ENCODE data around the gene S100A14.

The S100A14 gene

DNA sequence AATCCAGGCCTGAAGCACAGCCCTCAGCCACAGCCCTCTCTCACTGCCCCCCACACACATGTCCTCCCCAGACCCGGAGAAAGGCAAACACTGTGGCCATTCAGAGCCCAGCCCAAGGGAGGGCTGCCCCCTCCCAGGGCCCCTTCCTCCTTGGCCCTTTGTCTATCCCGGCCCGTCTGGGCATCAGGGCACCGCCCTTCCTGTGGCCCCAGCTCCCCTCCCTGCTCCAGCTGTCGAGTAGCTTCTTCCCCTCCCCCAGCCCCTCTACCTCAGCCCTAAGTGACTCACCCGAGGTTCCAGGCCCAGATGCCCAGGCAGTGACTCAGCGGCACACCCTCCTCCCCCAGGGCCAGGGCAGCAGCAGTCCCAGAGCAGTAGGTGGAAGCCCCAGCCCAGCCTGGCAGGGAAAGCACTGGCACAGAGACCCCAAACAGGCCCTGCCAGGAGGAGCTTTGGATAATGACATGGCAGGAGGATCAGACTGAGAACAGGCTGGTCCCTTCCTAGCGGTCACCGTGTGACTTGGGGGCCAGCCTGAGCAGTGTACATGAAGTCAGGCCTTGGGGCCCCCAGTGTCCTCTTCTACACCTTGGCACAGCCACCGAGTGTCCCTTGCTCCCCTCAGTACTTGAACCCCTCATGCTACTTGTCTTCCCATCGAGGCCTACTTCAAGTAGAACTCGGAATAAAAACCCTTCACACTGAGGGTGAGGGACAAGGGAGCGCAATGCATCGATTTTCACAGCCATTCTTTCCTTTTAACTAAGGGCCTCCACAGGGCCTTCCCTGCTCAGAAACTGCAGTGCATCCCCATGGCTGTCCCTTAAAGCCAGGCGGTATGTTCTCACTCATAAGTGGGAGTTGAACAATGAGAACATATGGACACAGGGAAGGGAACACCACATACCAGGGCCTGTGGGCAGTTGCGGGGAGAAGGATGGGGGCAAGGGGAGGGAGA is 49.4 kb downstream of the S100A14 start:
- no peak for DNase-seq (ENCODE audit: low spot score)

GRCh38 chr1:153565529-153566374 is 50.4 kb downstream of the S100A14 start, which contains the start of gene S100A2:
TSS of gene S100A2 (minus strand) at chr1:153565844. CDS start at chr1:153563877, 1,967 bp downstream.
- TF ChIP-seq, protein P1, sequence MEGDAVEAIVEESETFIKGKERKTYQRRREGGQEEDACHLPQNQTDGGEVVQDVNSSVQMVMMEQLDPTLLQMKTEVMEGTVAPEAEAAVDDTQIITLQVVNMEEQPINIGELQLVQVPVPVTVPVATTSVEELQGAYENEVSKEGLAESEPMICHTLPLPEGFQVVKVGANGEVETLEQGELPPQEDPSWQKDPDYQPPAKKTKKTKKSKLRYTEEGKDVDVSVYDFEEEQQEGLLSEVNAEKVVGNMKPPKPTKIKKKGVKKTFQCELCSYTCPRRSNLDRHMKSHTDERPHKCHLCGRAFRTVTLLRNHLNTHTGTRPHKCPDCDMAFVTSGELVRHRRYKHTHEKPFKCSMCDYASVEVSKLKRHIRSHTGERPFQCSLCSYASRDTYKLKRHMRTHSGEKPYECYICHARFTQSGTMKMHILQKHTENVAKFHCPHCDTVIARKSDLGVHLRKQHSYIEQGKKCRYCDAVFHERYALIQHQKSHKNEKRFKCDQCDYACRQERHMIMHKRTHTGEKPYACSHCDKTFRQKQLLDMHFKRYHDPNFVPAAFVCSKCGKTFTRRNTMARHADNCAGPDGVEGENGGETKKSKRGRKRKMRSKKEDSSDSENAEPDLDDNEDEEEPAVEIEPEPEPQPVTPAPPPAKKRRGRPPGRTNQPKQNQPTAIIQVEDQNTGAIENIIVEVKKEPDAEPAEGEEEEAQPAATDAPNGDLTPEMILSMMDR (IDR thresholded peaks at IDR 0.05; ENCODE audit: extremely low read depth, missing control alignments): no peak
- DNase-seq (ENCODE audit: low spot score): no peak

More for the DNA sequence above, 49.4 kb downstream of the S100A14 start:
- TF ChIP-seq, protein P1 (IDR thresholded peaks at IDR 0.05; ENCODE audit: extremely low read depth, missing control alignments): no peak
